HG02885 (cell line): ENCODE results near the gene SCAMP3.

ENCODE experiments used
- ATAC-seq: cut with Tn5 transposase; IDR thresholded peaks from one replicate; pipeline ENCODE4 v1.9.1; 2021; ENCODE audit warnings: mild to moderate bottlenecking; ENCODE audit not compliant: unreplicated experiment, poor library complexity

Gene SCAMP3

GRCh38 chr1:155208541-155209311, 53.4 kb downstream of the SCAMP3 start, which contains the start of gene MTX1:
Gene MTX1, plus strand, starts transcription at chr1:155208695. Its CDS starts 110 bp downstream, at chr1:155208805.
- ATAC-seq: peak; percentile 85

DNA sequence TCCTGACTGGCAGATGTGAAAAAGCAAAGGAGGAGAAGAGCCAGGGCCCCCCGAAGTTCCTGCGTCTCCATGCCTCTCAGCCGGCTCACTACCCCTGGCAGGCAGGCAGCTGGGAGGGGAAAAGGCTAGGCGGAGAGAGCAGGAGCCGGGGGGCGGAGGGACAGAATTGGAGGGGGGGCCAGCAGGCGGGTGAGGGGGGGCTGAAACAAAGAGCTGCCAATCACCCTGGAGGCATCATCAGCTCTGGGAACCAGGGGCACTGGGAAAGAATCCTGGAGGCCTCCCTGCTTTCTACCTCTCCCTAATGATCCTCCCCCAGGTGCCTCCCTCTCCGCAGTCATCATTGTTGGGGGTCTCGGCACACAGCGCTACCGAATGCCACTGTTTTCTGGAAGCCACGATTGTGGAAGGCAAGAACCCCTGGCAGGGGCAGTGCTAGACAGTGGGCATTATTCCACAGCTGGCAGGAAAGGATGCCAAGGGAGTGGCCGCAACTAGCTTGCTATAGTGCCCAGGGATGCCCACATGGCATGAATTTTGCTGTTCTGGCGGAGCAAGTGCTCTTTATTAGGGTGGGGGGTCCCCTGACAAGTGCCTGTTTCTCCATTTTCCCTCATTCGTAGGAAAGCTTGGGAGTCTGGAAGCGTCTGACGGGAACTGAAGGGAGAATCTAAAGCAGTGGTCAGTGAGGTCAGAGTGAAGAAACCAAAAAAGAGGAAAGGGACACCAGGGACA, 54.2 kb downstream of the SCAMP3 start, which contains the start of gene THBS3:
TSS of gene THBS3 (minus strand) at position 92 of the 735 bp plus-strand sequence. CDS start at position 71, 21 bp downstream.
- no peak for ATAC-seq

GRCh38 chr1:155206891-155207805, 55.0 kb downstream of the SCAMP3 start:
- no peak for ATAC-seq
